Activated CD8-positive, alpha-beta memory T cell treated with anti-CD3 and anti-CD28 coated beads for 48 hours (primary cell): ENCODE results near the gene RLF.

Source experiments
- DNase-seq, 3 experiments: peaks; one replicate each; pipeline ENCODE4 v3.0.0-alpha.2; 2020; ENCODE audit warnings: low read depth in 2 of 3, low spot score in 2 of 3

The RLF gene

GRCh38 chr1:40268211-40268610, 107.0 kb downstream of the RLF start:
- DNase-seq: no peak

- no peak for DNase-seq
Observed at GRCh38 chr1:40270152-40270834, 109.1 kb downstream of the RLF start.

- DNase-seq: no peak
Observed at GRCh38 chr1:40272653-40273213, 111.5 kb downstream of the RLF start.

- no peak for DNase-seq
Observed at GRCh38 chr1:40273547-40274166, 112.5 kb downstream of the RLF start.

- DNase-seq: no peak
Observed at GRCh38 chr1:40274331-40274730, 113.1 kb downstream of the RLF start.

GRCh38 chr1:40276122-40276521, 114.9 kb downstream of the RLF start:
- DNase-seq: no peak

- DNase-seq: no peak
Observed at GRCh38 chr1:40281853-40282252, 120.7 kb downstream of the RLF start.
